HepG2 (cell line): ENCODE results near the gene CFAP43. TPM values are rescaled to one million over a fixed set of nuclear protein-coding genes. Genes with fewer than 3 reads are reported as not detected.

Experiments used
- ATAC-seq: fragments of 200-7000 bp; cut with Tn5 transposase; 3 replicates; pipeline ENCODE4 v1.9.1; 2020; ENCODE audit warnings: mild to moderate bottlenecking, moderate library complexity
- BruUV-seq: library from RNA; stranded (reverse); fragments of 400-500 nt; replicated peaks from 2 replicates; lab custom pipeline; 2021; lab: Mats Ljungman, UMichigan
- CTCF ChIA-PET: fragments of 300-600 bp; formaldehyde crosslinking; extraction: SDS; loops from one replicate; lab custom pipeline; 2021; ENCODE audit warnings: low total read pairs, inconsistent platforms, low intra/inter-chr PET ratio; lab: Yijun Ruan, JAX
- POLR2A ChIA-PET: fragments of 350-600 bp; sonication (Branson Sonifier 250); formaldehyde crosslinking; loops from one replicate; lab custom pipeline; 2020; ENCODE audit warnings: antibody characterized with exemption, inconsistent platforms; lab: Yijun Ruan, JAX
- DNase-seq: peaks from one replicate; pipeline ENCODE4 v3.0.0-alpha.2; 2015; ENCODE audit warnings: low spot score
- FAIRE-seq: peaks from 3 replicates; lab custom pipeline; 2011; peaks lifted over from hg19 to GRCh38; lab: Jason Lieb, UNC
- H2AFZ ChIP-seq: one replicate; pipeline ENCODE4 v1.6.1; 2011; ENCODE audit warnings: low read length, inconsistent platforms
- H3K27ac ChIP-seq: fragments of 300-600 bp; 3 replicates; pipeline ENCODE4 v1.8.0; 2011; ENCODE audit warnings: mixed run types, mild to moderate bottlenecking, mixed read lengths, low read length, inconsistent platforms; ENCODE audit not compliant: insufficient read depth; ENCODE audit errors: extremely low read length
- H3K27me3 ChIP-seq, 2 experiments: fragments of 200-600 bp in 1 of 2; 2 replicates in 1 of 2; 3 replicates in 1 of 2; pipeline versions ENCODE4 v1.6.0 to v1.8.0; 2011; ENCODE audit warnings: low read length in 2 of 2, mild to moderate bottlenecking in 2 of 2, moderate library complexity in 2 of 2, inconsistent platforms in 1 of 2; ENCODE audit not compliant: insufficient read depth in 2 of 2, control insufficient read depth in 1 of 2
- H3K36me3 ChIP-seq, 2 experiments: fragments of 200-600 bp in 1 of 2; replicated peaks in 1 of 2; 2 replicates in 1 of 2; 3 replicates in 1 of 2; pipeline versions ENCODE4 v1.5.1 to v1.8.0; 2011; ENCODE audit warnings: low read length in 2 of 2, inconsistent platforms in 1 of 2; ENCODE audit not compliant: insufficient read depth in 2 of 2, control insufficient read depth in 1 of 2
- H3K4me1 ChIP-seq: 2 replicates; pipeline ENCODE4 v1.5.1; 2012; ENCODE audit warnings: low read length, inconsistent platforms; ENCODE audit not compliant: insufficient read depth
- H3K4me2 ChIP-seq: 2 replicates; pipeline ENCODE4 v1.6.0; 2011; ENCODE audit warnings: low read depth, low read length, inconsistent platforms
- H3K4me3 ChIP-seq, 3 experiments: fragments of 200-600 bp in 1 of 3; sonication (generic), shearing (Covaris generic) in 1 of 3; replicated peaks in 1 of 3; 2 replicates each; pipeline ENCODE4 v1.5.1; 2011 to 2016; ENCODE audit warnings: low read length in 3 of 3, inconsistent platforms in 2 of 3, low read depth in 2 of 3, mild to moderate bottlenecking in 2 of 3, control low read depth in 1 of 3, mixed read lengths in 1 of 3; ENCODE audit not compliant: insufficient read depth in 1 of 3
- H3K79me2 ChIP-seq: one replicate; pipeline ENCODE4 v1.6.1; 2011; ENCODE audit warnings: low read length, inconsistent platforms; ENCODE audit not compliant: insufficient read depth
- H3K9ac ChIP-seq: 2 replicates; pipeline ENCODE4 v1.6.0; 2011; ENCODE audit warnings: mild to moderate bottlenecking, low read depth, low read length, inconsistent platforms; ENCODE audit not compliant: insufficient read depth
- H3K9me3 ChIP-seq: 2 replicates; pipeline ENCODE4 v1.5.1; 2012; ENCODE audit warnings: mild to moderate bottlenecking, low read length
- H4K20me1 ChIP-seq: 2 replicates; pipeline ENCODE4 v1.6.0; 2011; ENCODE audit warnings: inconsistent platforms, mild to moderate bottlenecking, low read length, moderate library complexity; ENCODE audit not compliant: insufficient read depth
- DPF2 ChIP-seq: sonication (generic); formaldehyde crosslinking; IDR thresholded peaks from 2 replicates; pipeline ENCODE4 v1.4.0; 2020; ENCODE audit warnings: mild to moderate bottlenecking, low read depth, missing genetic modification reagents, borderline replicate concordance
- FOSL1 ChIP-seq: sonication (generic); formaldehyde crosslinking; IDR thresholded peaks from 2 replicates; pipeline ENCODE4 v1.9.0; 2021; ENCODE audit warnings: missing genetic modification reagents, borderline replicate concordance
- FOSL2 ChIP-seq: sonication (generic); formaldehyde crosslinking; IDR thresholded peaks from 2 replicates; pipeline ENCODE4 v1.4.0; 2020; ENCODE audit warnings: missing genetic modification reagents
- FOXA1 ChIP-seq, 2 experiments: fragments of 450-650 bp in 1 of 2; sonication (generic) in 1 of 2; formaldehyde crosslinking in 1 of 2; IDR thresholded peaks; 2 replicates each; pipeline versions ENCODE4 v1.4.0 to v1.6.1; 2016 to 2020; ENCODE audit warnings: missing genetic modification reagents in 1 of 2
- FOXA3 ChIP-seq: IDR thresholded peaks from 2 replicates; pipeline ENCODE4 v1.6.1; 2016; ENCODE audit warnings: missing genetic modification reagents, missing compliant biosample characterization
- JUND ChIP-seq: sonication (generic); formaldehyde crosslinking; IDR thresholded peaks from 2 replicates; pipeline ENCODE4 v1.8.0; 2022; ENCODE audit warnings: mild to moderate bottlenecking, missing genetic modification reagents
- RNF2 ChIP-seq: fragments of 450-650 bp; conservative IDR thresholded peaks from 2 replicates; pipeline ENCODE4 v1.6.1; 2016; ENCODE audit warnings: low read depth
- STAG1 ChIP-seq: sonication (generic); formaldehyde crosslinking; IDR thresholded peaks from 2 replicates; pipeline ENCODE4 v1.4.0; 2020; ENCODE audit warnings: missing genetic modification reagents
- TEAD3 ChIP-seq: optimal IDR thresholded peaks from 2 replicates; pipeline ENCODE3; 2016; ENCODE audit warnings: borderline replicate concordance
- YEATS4 ChIP-seq: sonication (generic); formaldehyde crosslinking; IDR thresholded peaks from 2 replicates; pipeline ENCODE4 v1.4.0; 2020; ENCODE audit warnings: missing genetic modification reagents, borderline replicate concordance
- ZBTB20 ChIP-seq: sonication (generic); formaldehyde crosslinking; IDR thresholded peaks from 2 replicates; pipeline ENCODE4 v1.8.1; 2023; ENCODE audit warnings: missing genetic modification reagents, low read depth, mild to moderate bottlenecking, borderline replicate concordance
- ZNF34 ChIP-seq: sonication (generic); formaldehyde crosslinking; IDR thresholded peaks from 2 replicates; pipeline ENCODE4 v1.4.0; 2020; ENCODE audit warnings: mild to moderate bottlenecking, missing genetic modification reagents, borderline replicate concordance
- WGBS: methylation state at CpG from one replicate; pipeline ENCODE4 v1.1.6; 2017; ENCODE audit warnings: low lambda C conversion rate; 5-methylcytosine and 5-hydroxymethylcytosine counted together
- in situ Hi-C: cut with HindIII; loops from 2 replicates; pipeline ENCODE4 v1.10.0; 2017; ENCODE audit warnings: low pct_unique_long_range_greater_than_20kb; ENCODE audit not compliant: extremely low pct_ligation_motif_present
- intact Hi-C: fragments of 100-400 bp; cut with micrococcal nuclease; formaldehyde crosslinking; loops from one replicate; pipeline ENCODE4 v1.10.0; 2022; ENCODE audit not compliant: unreplicated experiment
- polyA plus RNA-seq, 8 experiments: library from polyadenylated mRNA; depleted of rRNA in 3 of 8; stranded (reverse) in 7 of 8; unstranded in 1 of 8; fragments of >200 nt; fragmentation: Illumina TruSeq in 4 of 8; extraction: Trizol in 4 of 8; gene quantifications; 2 replicates each; pipeline versions ENCODE4 v1.2.1 to v1.2.3, GENCODE V29; 2011 to 2016; ENCODE audit warnings: low read depth in 4 of 8, missing spikeins in 1 of 8, mixed read lengths in 1 of 8; ENCODE audit not compliant: insufficient read depth in 1 of 8
- total RNA-seq, 5 experiments: library from RNA; depleted of rRNA; stranded (reverse); fragments of >200 nt; fragmentation: Illumina TruSeq; extraction: Trizol; gene quantifications; 2 replicates each; pipeline ENCODE4 v1.2.3, GENCODE V29; 2016; ENCODE audit warnings: low read depth in 1 of 5
- TF ChIP-seq, protein P1 (sequence below): IDR thresholded peaks from 2 replicates; pipeline ENCODE4 v1.4.0; 2020; ENCODE audit warnings: mild to moderate bottlenecking, missing genetic modification reagents
- TF ChIP-seq, protein P2 (sequence below): sonication (generic); formaldehyde crosslinking; IDR thresholded peaks from 2 replicates; pipeline ENCODE4 v1.5.1; 2020; ENCODE audit warnings: mild to moderate bottlenecking, missing genetic modification reagents, moderate library complexity
- TF ChIP-seq, protein P3 (sequence below): IDR thresholded peaks from 2 replicates; pipeline ENCODE4 v1.6.1; 2016; ENCODE audit warnings: mild to moderate bottlenecking, missing biosample characterization, missing genetic modification reagents

The CFAP43 gene
- total and polyA plus RNA-seq, 2 of the 13 experiments (the other 11 are each of a cell fraction or from before 2014, with no cell fraction given): 0.24 to 0.38 TPM

DNA sequence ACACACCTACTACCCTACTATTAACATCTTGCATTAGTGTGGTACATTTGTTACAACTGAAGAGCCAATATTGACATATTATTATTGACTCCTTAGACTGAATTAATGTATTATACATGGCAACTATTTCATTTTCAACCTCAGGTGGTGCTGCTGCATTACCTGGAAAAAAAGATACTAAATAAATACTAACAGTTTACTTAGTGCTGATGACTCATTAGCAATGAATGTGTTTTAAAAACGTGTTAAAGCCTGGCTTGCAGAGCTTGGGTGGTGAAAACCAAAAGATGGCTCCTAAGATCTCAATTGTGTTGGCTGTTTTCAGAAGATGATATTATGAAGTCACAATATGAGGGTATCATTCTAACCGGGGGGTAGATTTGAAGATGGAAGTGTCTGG lies 34.8 kb downstream of the CFAP43 start:
- no peak for ATAC-seq
- Histone ChIP-seq H3K36me3 (no peaks in the 10 kb centered on the region), H3K27ac (no peak overlapping the region), H3K79me2 (no peaks in the 10 kb centered on the region), H2AFZ (no peak overlapping the region), H3K4me1 (peaks cover 18% of the 10 kb centered on the region), H3K4me2 (no peak overlapping the region), H3K9me3 (no peaks in the 10 kb centered on the region), H3K4me3 (no peak overlapping the region), H4K20me1 (no peaks in the 10 kb centered on the region), H3K9ac (no peak overlapping the region), H3K27me3 (no peaks in the 10 kb centered on the region; a peak in 1 of 5 replicates)
- TF ChIP-seq ZBTB20 (CRISPR knock-in tag): no peak
- TF ChIP-seq, protein P1, sequence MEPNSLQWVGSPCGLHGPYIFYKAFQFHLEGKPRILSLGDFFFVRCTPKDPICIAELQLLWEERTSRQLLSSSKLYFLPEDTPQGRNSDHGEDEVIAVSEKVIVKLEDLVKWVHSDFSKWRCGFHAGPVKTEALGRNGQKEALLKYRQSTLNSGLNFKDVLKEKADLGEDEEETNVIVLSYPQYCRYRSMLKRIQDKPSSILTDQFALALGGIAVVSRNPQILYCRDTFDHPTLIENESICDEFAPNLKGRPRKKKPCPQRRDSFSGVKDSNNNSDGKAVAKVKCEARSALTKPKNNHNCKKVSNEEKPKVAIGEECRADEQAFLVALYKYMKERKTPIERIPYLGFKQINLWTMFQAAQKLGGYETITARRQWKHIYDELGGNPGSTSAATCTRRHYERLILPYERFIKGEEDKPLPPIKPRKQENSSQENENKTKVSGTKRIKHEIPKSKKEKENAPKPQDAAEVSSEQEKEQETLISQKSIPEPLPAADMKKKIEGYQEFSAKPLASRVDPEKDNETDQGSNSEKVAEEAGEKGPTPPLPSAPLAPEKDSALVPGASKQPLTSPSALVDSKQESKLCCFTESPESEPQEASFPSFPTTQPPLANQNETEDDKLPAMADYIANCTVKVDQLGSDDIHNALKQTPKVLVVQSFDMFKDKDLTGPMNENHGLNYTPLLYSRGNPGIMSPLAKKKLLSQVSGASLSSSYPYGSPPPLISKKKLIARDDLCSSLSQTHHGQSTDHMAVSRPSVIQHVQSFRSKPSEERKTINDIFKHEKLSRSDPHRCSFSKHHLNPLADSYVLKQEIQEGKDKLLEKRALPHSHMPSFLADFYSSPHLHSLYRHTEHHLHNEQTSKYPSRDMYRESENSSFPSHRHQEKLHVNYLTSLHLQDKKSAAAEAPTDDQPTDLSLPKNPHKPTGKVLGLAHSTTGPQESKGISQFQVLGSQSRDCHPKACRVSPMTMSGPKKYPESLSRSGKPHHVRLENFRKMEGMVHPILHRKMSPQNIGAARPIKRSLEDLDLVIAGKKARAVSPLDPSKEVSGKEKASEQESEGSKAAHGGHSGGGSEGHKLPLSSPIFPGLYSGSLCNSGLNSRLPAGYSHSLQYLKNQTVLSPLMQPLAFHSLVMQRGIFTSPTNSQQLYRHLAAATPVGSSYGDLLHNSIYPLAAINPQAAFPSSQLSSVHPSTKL (CRISPR knock-in tag): 0 out of 2 replicates have a peak, but pooled peaks have one; percentile 6
- TF ChIP-seq, protein P2, sequence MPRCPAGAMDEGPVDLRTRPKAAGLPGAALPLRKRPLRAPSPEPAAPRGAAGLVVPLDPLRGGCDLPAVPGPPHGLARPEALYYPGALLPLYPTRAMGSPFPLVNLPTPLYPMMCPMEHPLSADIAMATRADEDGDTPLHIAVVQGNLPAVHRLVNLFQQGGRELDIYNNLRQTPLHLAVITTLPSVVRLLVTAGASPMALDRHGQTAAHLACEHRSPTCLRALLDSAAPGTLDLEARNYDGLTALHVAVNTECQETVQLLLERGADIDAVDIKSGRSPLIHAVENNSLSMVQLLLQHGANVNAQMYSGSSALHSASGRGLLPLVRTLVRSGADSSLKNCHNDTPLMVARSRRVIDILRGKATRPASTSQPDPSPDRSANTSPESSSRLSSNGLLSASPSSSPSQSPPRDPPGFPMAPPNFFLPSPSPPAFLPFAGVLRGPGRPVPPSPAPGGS: no peak
- no peak for TF ChIP-seq FOXA1 (IDR thresholded peaks at IDR 0.05)
- 0 out of 2 replicates have a peak, but pooled peaks have one; percentile 10 for TF ChIP-seq FOXA1 (CRISPR knock-in tag; IDR thresholded peaks at IDR 0.05)
- peak; percentile 25 for TF ChIP-seq TEAD3 (CRISPR knock-in tag)
- TF ChIP-seq, protein P3, sequence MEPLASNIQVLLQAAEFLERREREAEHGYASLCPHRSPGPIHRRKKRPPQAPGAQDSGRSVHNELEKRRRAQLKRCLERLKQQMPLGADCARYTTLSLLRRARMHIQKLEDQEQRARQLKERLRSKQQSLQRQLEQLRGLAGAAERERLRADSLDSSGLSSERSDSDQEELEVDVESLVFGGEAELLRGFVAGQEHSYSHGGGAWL: no peak
- TF ChIP-seq DPF2 (CRISPR knock-in tag): no peak
- no peak for TF ChIP-seq ZNF34
- TF ChIP-seq YEATS4 (CRISPR knock-in tag): no peak
- TF ChIP-seq FOSL2 (CRISPR knock-in tag): peak; percentile 59; the same call in 1 of the 2 replicates
- peak; percentile 24 for TF ChIP-seq STAG1 (CRISPR knock-in tag)
- TF ChIP-seq FOXA3 (CRISPR knock-in tag): peak; percentile 44
- peak; percentile 61; the same call in 1 of the 2 replicates for TF ChIP-seq FOSL1 (CRISPR knock-in tag)
- 0 out of 2 replicates have a peak, but pooled peaks have one; percentile 17 for TF ChIP-seq JUND (CRISPR knock-in tag)
- no peak for TF ChIP-seq RNF2
- DNase-seq: peak; percentile 21
- 23% methylated on average over 2 of the region's 2 CpGs for WGBS
- ChIA-PET POLR2A (no interaction called here), CTCF (no interaction called here)
- FAIRE-seq: no peak
- BruUV-seq: no TSS peak
- intact Hi-C loops: no loop called here
- in situ Hi-C loops: no loop called here
